ENCODE data around the gene TAF7L.

Gene TAF7L

DNA sequence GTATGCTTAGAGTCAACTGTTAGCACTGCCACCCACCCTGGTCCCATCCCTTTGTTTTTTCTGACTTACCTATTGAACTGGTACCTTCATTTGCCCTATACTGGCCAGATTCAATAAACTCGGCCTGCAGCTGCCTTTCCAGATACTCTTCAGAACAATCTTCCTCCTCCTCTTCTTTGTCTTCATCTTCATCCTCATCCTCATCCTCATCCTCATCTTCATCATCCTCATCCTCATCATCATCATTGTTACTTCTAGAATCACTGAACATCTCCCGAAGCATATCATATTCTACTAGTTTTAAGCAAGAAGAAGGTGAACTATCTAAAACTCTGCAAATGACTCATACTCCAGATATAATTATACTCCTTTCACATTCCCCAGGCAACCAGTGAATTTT lies 14.9 kb downstream of the TAF7L start:
- DNase-seq = no peak
- no peaks in the 10 kb centered on the region for H3K4me1 ChIP-seq
- no peaks in the 10 kb centered on the region for H3K36me3 ChIP-seq
- no peak overlapping the region for H3K4me3 ChIP-seq (ENCODE audit: low read depth, low read length)
- no peaks in the 10 kb centered on the region for H3K9me3 ChIP-seq
- no peaks in the 10 kb centered on the region for H3K27me3 ChIP-seq
- TF ChIP-seq, protein P1, sequence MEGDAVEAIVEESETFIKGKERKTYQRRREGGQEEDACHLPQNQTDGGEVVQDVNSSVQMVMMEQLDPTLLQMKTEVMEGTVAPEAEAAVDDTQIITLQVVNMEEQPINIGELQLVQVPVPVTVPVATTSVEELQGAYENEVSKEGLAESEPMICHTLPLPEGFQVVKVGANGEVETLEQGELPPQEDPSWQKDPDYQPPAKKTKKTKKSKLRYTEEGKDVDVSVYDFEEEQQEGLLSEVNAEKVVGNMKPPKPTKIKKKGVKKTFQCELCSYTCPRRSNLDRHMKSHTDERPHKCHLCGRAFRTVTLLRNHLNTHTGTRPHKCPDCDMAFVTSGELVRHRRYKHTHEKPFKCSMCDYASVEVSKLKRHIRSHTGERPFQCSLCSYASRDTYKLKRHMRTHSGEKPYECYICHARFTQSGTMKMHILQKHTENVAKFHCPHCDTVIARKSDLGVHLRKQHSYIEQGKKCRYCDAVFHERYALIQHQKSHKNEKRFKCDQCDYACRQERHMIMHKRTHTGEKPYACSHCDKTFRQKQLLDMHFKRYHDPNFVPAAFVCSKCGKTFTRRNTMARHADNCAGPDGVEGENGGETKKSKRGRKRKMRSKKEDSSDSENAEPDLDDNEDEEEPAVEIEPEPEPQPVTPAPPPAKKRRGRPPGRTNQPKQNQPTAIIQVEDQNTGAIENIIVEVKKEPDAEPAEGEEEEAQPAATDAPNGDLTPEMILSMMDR (IDR thresholded peaks at IDR 0.05; ENCODE audit: low read depth, low read length) = no peak

GRCh38 chrX:101274198-101274597 lies 16.9 kb downstream of the TAF7L start:
- no peak for DNase-seq
- TF ChIP-seq, protein P1 (IDR thresholded peaks at IDR 0.05; ENCODE audit: low read depth, low read length) = no peak
- no peaks in the 10 kb centered on the region for H3K9me3 ChIP-seq
- no peaks in the 10 kb centered on the region for H3K36me3 ChIP-seq
- H3K4me3 ChIP-seq (ENCODE audit: low read depth, low read length) = no peak overlapping the region
- no peaks in the 10 kb centered on the region for H3K27me3 ChIP-seq
- H3K4me1 ChIP-seq = no peaks in the 10 kb centered on the region

- no peaks in the 10 kb centered on the region for H3K36me3 ChIP-seq
- no peak for DNase-seq
- H3K4me3 ChIP-seq (ENCODE audit: low read depth, low read length) = no peak overlapping the region
- H3K4me1 ChIP-seq = no peaks in the 10 kb centered on the region
- H3K9me3 ChIP-seq = no peaks in the 10 kb centered on the region
- TF ChIP-seq, protein P1 (IDR thresholded peaks at IDR 0.05; ENCODE audit: low read depth, low read length) = no peak
- H3K27me3 ChIP-seq = no peaks in the 10 kb centered on the region
Measured at GRCh38 chrX:101265869-101266428, 25.2 kb downstream of the TAF7L start.

GRCh38 chrX:101263766-101264165 lies 27.4 kb downstream of the TAF7L start:
- Histone ChIP-seq H3K4me1 (no peaks in the 10 kb centered on the region), H3K4me3 (ENCODE audit: low read depth, low read length) (no peak overlapping the region), H3K27me3 (no peaks in the 10 kb centered on the region), H3K9me3 (no peaks in the 10 kb centered on the region), H3K36me3 (no peaks in the 10 kb centered on the region)
- DNase-seq = no peak
- TF ChIP-seq, protein P1 (IDR thresholded peaks at IDR 0.05; ENCODE audit: low read depth, low read length) = no peak

GRCh38 chrX:101262590-101262989 lies 28.5 kb downstream of the TAF7L start:
- TF ChIP-seq, protein P1 (IDR thresholded peaks at IDR 0.05; ENCODE audit: low read depth, low read length) = no peak
- no peak for DNase-seq
- no peak overlapping the region for H3K4me3 ChIP-seq (ENCODE audit: low read depth, low read length)
- H3K27me3 ChIP-seq = no peaks in the 10 kb centered on the region
- H3K36me3 ChIP-seq = no peaks in the 10 kb centered on the region
- H3K9me3 ChIP-seq = no peaks in the 10 kb centered on the region
- no peaks in the 10 kb centered on the region for H3K4me1 ChIP-seq

DNA sequence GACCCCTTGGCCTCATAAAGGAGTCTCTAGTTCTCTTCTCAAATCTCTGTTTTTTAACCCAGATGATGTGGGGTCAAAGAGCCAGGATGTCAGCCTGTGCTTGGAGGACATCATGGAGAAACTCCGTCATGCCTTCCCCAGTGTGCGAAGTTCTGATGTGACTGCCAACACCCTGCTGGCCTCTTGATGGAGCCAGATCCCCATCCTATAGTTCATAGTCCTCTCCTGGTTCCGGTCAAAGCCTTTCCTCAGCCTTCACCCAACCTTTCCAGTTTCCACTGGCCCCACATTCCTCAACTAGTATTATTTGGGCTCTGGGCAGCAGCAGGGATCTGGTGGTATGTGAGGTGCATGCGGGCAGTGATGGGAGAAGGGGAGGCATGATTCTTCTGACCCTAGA lies 30.7 kb downstream of the TAF7L start:
- H3K27me3 ChIP-seq = no peaks in the 10 kb centered on the region
- TF ChIP-seq, protein P1 (IDR thresholded peaks at IDR 0.05; ENCODE audit: low read depth, low read length) = peak; percentile 35
- DNase-seq = no peak
- H3K9me3 ChIP-seq = no peaks in the 10 kb centered on the region
- H3K4me3 ChIP-seq (ENCODE audit: low read depth, low read length) = no peak overlapping the region
- H3K4me1 ChIP-seq = no peaks in the 10 kb centered on the region
- no peaks in the 10 kb centered on the region for H3K36me3 ChIP-seq
